KOPT-K1 (cell line): ENCODE measurements around the gene PTBP3.
A peak's percentile ranks its signal among the peaks of the same experiment; 100 is the strongest.

Experiments
- H3K27ac ChIP-seq: fragments of 200-600 bp; sonication (generic); 2 replicates; pipeline ENCODE4 v1.5.1; 2016; ENCODE audit warnings: antibody characterized with exemption, mild to moderate bottlenecking, low read depth, low read length; ENCODE audit not compliant: poor library complexity, severe bottlenecking
- H3K36me3 ChIP-seq: fragments of 200-600 bp; sonication (generic); 2 replicates; pipeline ENCODE4 v1.5.1; 2017; ENCODE audit warnings: antibody characterized with exemption, mild to moderate bottlenecking, low read length, moderate library complexity; ENCODE audit not compliant: insufficient read depth
- H3K9me3 ChIP-seq: fragments of 200-600 bp; sonication (generic); 2 replicates; pipeline ENCODE4 v1.5.1; 2017; ENCODE audit warnings: antibody characterized with exemption, low read length, mild to moderate bottlenecking; ENCODE audit not compliant: insufficient read depth, poor library complexity, severe bottlenecking

PTBP3 gene

GRCh38 chr9:112242147-112242804 lies 91.1 kb downstream of the PTBP3 start:
- Histone ChIP-seq H3K27ac (no peak overlapping the region), H3K36me3 (peaks cover 31% of the 10 kb centered on the region), H3K9me3 (no peaks in the 10 kb centered on the region)

GRCh38 chr9:112241491-112241890 lies 91.9 kb downstream of the PTBP3 start:
- H3K27ac ChIP-seq, result no peak overlapping the region
- H3K9me3 ChIP-seq, result no peaks in the 10 kb centered on the region
- peaks cover 31% of the 10 kb centered on the region for H3K36me3 ChIP-seq

- Histone ChIP-seq H3K27ac (no peak overlapping the region), H3K36me3 (peaks cover 18% of the 10 kb centered on the region; the same call in 1 of the 2 replicates), H3K9me3 (no peaks in the 10 kb centered on the region)
These were observed 93.7 kb downstream of the PTBP3 start for GRCh38 chr9:112239708-112240107.

GRCh38 chr9:112239284-112239683 lies 94.1 kb downstream of the PTBP3 start:
- Histone ChIP-seq H3K9me3 (no peaks in the 10 kb centered on the region), H3K27ac (no peak overlapping the region), H3K36me3 (peaks cover 13% of the 10 kb centered on the region; the same call in 1 of the 2 replicates)

- H3K27ac ChIP-seq, result no peak overlapping the region
- no peaks in the 10 kb centered on the region for H3K9me3 ChIP-seq
- peaks cover 12% of the 10 kb centered on the region for H3K36me3 ChIP-seq
These were observed 98.6 kb downstream of the PTBP3 start for GRCh38 chr9:112234779-112235178.

GRCh38 chr9:112233769-112234168 lies 99.7 kb downstream of the PTBP3 start:
- no peak overlapping the region for H3K27ac ChIP-seq
- no peaks in the 10 kb centered on the region for H3K9me3 ChIP-seq
- H3K36me3 ChIP-seq, result peaks cover 12% of the 10 kb centered on the region

GRCh38 chr9:112232233-112232632 lies 101.2 kb downstream of the PTBP3 start:
- Histone ChIP-seq H3K9me3 (no peaks in the 10 kb centered on the region), H3K36me3 (peaks cover 27% of the 10 kb centered on the region), H3K27ac (no peak overlapping the region)

- H3K9me3 ChIP-seq, result no peaks in the 10 kb centered on the region
- H3K27ac ChIP-seq, result no peak overlapping the region
- H3K36me3 ChIP-seq, result peaks cover 78% of the 10 kb centered on the region
These were observed 107.3 kb downstream of the PTBP3 start for GRCh38 chr9:112226091-112226490.

- Histone ChIP-seq H3K27ac (no peak overlapping the region), H3K36me3 (peaks cover 78% of the 10 kb centered on the region)
These were observed 108.8 kb downstream of the PTBP3 start for GRCh38 chr9:112224401-112225289.

GRCh38 chr9:112218908-112219307 lies 114.5 kb downstream of the PTBP3 start:
- Histone ChIP-seq H3K36me3 (peaks cover 43% of the 10 kb centered on the region), H3K27ac (peak overlapping the region; percentile 44), H3K9me3 (no peaks in the 10 kb centered on the region)

More at GRCh38 chr9:112224401-112225289, 108.8 kb downstream of the PTBP3 start:
- H3K9me3 ChIP-seq, result no peaks in the 10 kb centered on the region

- Histone ChIP-seq H3K9me3 (peaks cover 14% of the 10 kb centered on the region), H3K36me3 (peaks cover 48% of the 10 kb centered on the region), H3K27ac (no peak overlapping the region)
These were observed 120.5 kb downstream of the PTBP3 start for GRCh38 chr9:112212926-112213325.

GRCh38 chr9:112207451-112207850 lies 126.0 kb downstream of the PTBP3 start:
- Histone ChIP-seq H3K36me3 (peaks cover 53% of the 10 kb centered on the region), H3K9me3 (peaks cover 24% of the 10 kb centered on the region), H3K27ac (no peak overlapping the region)

- peaks cover 16% of the 10 kb centered on the region for H3K9me3 ChIP-seq
- H3K27ac ChIP-seq, result no peak overlapping the region
- H3K36me3 ChIP-seq, result peaks cover 21% of the 10 kb centered on the region
These were observed 129.9 kb downstream of the PTBP3 start for GRCh38 chr9:112203536-112203935.

GRCh38 chr9:112200711-112201110 lies 132.7 kb downstream of the PTBP3 start:
- H3K27ac ChIP-seq, result no peak overlapping the region
- H3K9me3 ChIP-seq, result no peaks in the 10 kb centered on the region
- no peaks in the 10 kb centered on the region for H3K36me3 ChIP-seq

- no peaks in the 10 kb centered on the region for H3K9me3 ChIP-seq
- no peaks in the 10 kb centered on the region for H3K36me3 ChIP-seq
These were observed 134.8 kb downstream of the PTBP3 start for GRCh38 chr9:112198646-112199045.

More at GRCh38 chr9:112198646-112199045, 134.8 kb downstream of the PTBP3 start:
- no peak overlapping the region for H3K27ac ChIP-seq
